Sigmoid colon (tissue), 4 donors: ENCODE data around the gene EHD4.

ENCODE experiments used
- CTCF ChIP-seq, 4 experiments: fragments of 450-650 bp in 3 of 4; fragments of 200-600 bp in 1 of 4; IDR thresholded peaks; one replicate each; pipeline ENCODE4 v1.5.1; 2016 to 2019; ENCODE audit warnings: antibody characterized with exemption in 4 of 4, mild to moderate bottlenecking in 3 of 4, moderate library complexity in 2 of 4
- EP300 ChIP-seq, 4 donors: sonication (generic); formaldehyde crosslinking; IDR thresholded peaks; one replicate each; pipeline ENCODE4 v1.6.1; 2017; ENCODE audit warnings: antibody characterized with exemption in 4 of 4
- POLR2A ChIP-seq, 2 donors: fragments of 450-650 bp; IDR thresholded peaks; one replicate each; pipeline ENCODE4 v1.6.1; 2016; ENCODE audit warnings: antibody characterized with exemption in 2 of 2, mild to moderate bottlenecking in 2 of 2, moderate library complexity in 2 of 2

GRCh38 chr15:42020713-42021273, 48.4 kb upstream of the EHD4 start, which contains the start of gene PLA2G4E:
- TF ChIP-seq CTCF (IDR thresholded peaks at IDR 0.05) (no peak), POLR2A (IDR thresholded peaks at IDR 0.05) (no peak), EP300 (IDR thresholded peaks at IDR 0.05) (no peak)
